GM12878 (cell line): Measurements from ENCODE around the gene MGAT5. TPM values are rescaled to one million over a fixed set of nuclear protein-coding genes. Genes with fewer than 3 reads are reported as not detected.

ENCODE experiments used
- CEBPB ChIP-seq, 2 experiments: fragments of 150-350 bp in 1 of 2; IDR thresholded peaks; 2 replicates each; pipeline ENCODE4 v1.6.1; 2012 to 2014; ENCODE audit warnings: low read depth in 2 of 2, low read length in 2 of 2, borderline replicate concordance in 1 of 2, inconsistent platforms in 1 of 2
- FOXM1 ChIP-seq: IDR thresholded peaks from 2 replicates; pipeline ENCODE4 v1.6.1; 2012; ENCODE audit warnings: low read depth, mild to moderate bottlenecking, inconsistent platforms, low read length, moderate library complexity
- IRF4 ChIP-seq: IDR thresholded peaks from 2 replicates; pipeline ENCODE4 v1.6.1; 2011; ENCODE audit warnings: low read depth, low read length
- JUNB ChIP-seq: IDR thresholded peaks from 2 replicates; pipeline ENCODE4 v1.6.1; 2016; ENCODE audit warnings: antibody characterized with exemption, mild to moderate bottlenecking
- LARP7 ChIP-seq: fragments of 450-650 bp; IDR thresholded peaks from 2 replicates; pipeline ENCODE4 v1.6.1; 2017; ENCODE audit warnings: mild to moderate bottlenecking
- MTA3 ChIP-seq: IDR thresholded peaks from 2 replicates; pipeline ENCODE4 v1.6.1; 2012; ENCODE audit warnings: low read length, inconsistent platforms, borderline replicate concordance
- MYC ChIP-seq: IDR thresholded peaks from 2 replicates; pipeline ENCODE4 v1.6.1; 2011; ENCODE audit warnings: mild to moderate bottlenecking, low read length, moderate library complexity, inconsistent platforms; ENCODE audit not compliant: insufficient read depth, insufficient replicate concordance, insufficient read length, severe bottlenecking
- RAD51 ChIP-seq: fragments of 450-650 bp; IDR thresholded peaks from 2 replicates; pipeline ENCODE4 v1.6.1; 2016; ENCODE audit warnings: moderate library complexity, mild to moderate bottlenecking, inconsistent platforms
- RUNX3 ChIP-seq: IDR thresholded peaks from 2 replicates; pipeline ENCODE4 v1.6.1; 2012; ENCODE audit warnings: low read length, inconsistent platforms
- SIN3A ChIP-seq: IDR thresholded peaks from 2 replicates; pipeline ENCODE4 v1.6.1; 2012; ENCODE audit warnings: low read depth, low read length, improper control_type of control experiment
- TARDBP ChIP-seq: IDR thresholded peaks from 2 replicates; pipeline ENCODE4 v1.6.1; 2016; ENCODE audit warnings: borderline replicate concordance
- YY1 ChIP-seq: IDR thresholded peaks from 2 replicates; pipeline ENCODE4 v1.6.1; 2011; ENCODE audit warnings: low read depth, mild to moderate bottlenecking, low read length
- ZBED1 ChIP-seq: IDR thresholded peaks from 2 replicates; pipeline ENCODE4 v1.6.1; 2016; ENCODE audit warnings: borderline replicate concordance
- ZNF217 ChIP-seq: fragments of 450-650 bp; IDR thresholded peaks from 2 replicates; pipeline ENCODE4 v1.6.1; 2017; ENCODE audit warnings: antibody characterized with exemption, mild to moderate bottlenecking
- ZSCAN29 ChIP-seq: fragments of 450-650 bp; IDR thresholded peaks from 2 replicates; pipeline ENCODE4 v1.6.1; 2017; ENCODE audit warnings: mild to moderate bottlenecking, moderate library complexity
- polyA plus RNA-seq, 11 experiments: library from polyadenylated mRNA; depleted of rRNA in 4 of 11; unstranded in 6 of 11; stranded (reverse) in 5 of 11; fragments of >200 nt; fragmentation: Nextera tagmentation in 4 of 11; fragmentation: Illumina TruSeq in 1 of 11; extraction: Ambion mirVana in 4 of 11; extraction: Trizol in 1 of 11; gene quantifications; 1 replicate in 1 of 11; 2 replicates in 10 of 11; pipeline versions ENCODE4 v1.2.1 to v1.2.3, GENCODE V29; 2011 to 2016; ENCODE audit warnings: inconsistent platforms in 2 of 11, missing spikeins in 2 of 11, low read depth in 1 of 11
- total RNA-seq, 4 experiments: library from RNA; depleted of rRNA in 3 of 4; stranded (reverse); fragments of >200 nt in 3 of 4; fragmentation: Illumina TruSeq in 1 of 4; extraction: Trizol in 1 of 4; gene quantifications; 2 replicates each; pipeline versions ENCODE4 v1.2.1 to v1.2.3, GENCODE V29; 2013 to 2021
- TF ChIP-seq, protein P1 (sequence below): fragments of 450-650 bp; formaldehyde crosslinking; IDR thresholded peaks from 2 replicates; pipeline ENCODE4 v1.5.0; 2022; ENCODE audit warnings: mild to moderate bottlenecking, missing genetic modification characterization
- TF ChIP-seq, protein P2 (sequence below): IDR thresholded peaks from 2 replicates; pipeline ENCODE4 v1.6.1; 2011; ENCODE audit warnings: mild to moderate bottlenecking, low read depth, low read length, moderate library complexity; ENCODE audit not compliant: insufficient replicate concordance
- TF ChIP-seq, protein P3 (sequence below): IDR thresholded peaks from 2 replicates; pipeline ENCODE4 v1.6.1; 2012; ENCODE audit warnings: low read depth, low read length, improper control_type of control experiment
- TF ChIP-seq, protein P4 (sequence below): IDR thresholded peaks from 2 replicates; pipeline ENCODE4 v1.6.1; 2012; ENCODE audit warnings: mild to moderate bottlenecking, low read depth, low read length

MGAT5 gene
- total and polyA plus RNA-seq, 10 of the 15 experiments (the other 5 are each of a cell fraction or from before 2014, with no cell fraction given) = 4.9 to 104 (median 36.2) TPM

DNA sequence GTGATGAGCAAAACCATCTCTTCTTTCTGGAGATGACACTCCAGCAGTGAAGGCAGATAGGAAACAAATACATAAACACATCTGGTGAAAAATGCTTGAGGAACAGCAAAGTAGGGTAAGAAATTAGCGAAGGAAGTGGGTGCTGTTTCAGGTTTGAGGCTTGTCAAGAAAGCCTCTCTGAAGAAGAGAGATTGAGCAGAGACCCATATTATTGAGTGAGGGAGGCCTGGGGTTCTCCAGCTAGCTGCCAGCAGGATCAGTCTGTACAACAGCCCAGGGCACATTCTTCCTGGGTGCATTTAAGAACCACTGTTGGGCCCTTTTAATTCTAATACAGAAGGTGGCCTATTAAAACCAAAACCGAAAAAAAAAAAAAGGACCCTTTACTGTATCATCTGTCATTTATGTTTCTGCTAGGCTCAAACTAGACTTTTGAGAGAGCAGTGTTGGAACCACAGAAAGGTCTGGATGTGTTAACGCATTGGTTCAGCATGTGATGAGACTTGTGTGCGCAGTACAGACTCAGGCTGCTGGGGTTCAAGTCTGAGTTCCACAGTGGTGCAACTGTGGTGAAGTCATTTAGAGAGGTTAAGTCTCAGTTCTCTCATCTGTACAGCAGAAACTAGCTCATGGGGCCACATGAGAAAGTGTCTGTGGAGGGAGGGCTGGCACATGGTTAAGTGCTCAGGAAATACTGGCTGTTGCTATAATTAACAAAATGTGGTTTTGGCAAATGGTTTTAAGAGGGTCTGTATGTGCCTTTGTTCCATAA is 28.9 kb downstream of the MGAT5 start (continued):
- TF ChIP-seq, protein P1, sequence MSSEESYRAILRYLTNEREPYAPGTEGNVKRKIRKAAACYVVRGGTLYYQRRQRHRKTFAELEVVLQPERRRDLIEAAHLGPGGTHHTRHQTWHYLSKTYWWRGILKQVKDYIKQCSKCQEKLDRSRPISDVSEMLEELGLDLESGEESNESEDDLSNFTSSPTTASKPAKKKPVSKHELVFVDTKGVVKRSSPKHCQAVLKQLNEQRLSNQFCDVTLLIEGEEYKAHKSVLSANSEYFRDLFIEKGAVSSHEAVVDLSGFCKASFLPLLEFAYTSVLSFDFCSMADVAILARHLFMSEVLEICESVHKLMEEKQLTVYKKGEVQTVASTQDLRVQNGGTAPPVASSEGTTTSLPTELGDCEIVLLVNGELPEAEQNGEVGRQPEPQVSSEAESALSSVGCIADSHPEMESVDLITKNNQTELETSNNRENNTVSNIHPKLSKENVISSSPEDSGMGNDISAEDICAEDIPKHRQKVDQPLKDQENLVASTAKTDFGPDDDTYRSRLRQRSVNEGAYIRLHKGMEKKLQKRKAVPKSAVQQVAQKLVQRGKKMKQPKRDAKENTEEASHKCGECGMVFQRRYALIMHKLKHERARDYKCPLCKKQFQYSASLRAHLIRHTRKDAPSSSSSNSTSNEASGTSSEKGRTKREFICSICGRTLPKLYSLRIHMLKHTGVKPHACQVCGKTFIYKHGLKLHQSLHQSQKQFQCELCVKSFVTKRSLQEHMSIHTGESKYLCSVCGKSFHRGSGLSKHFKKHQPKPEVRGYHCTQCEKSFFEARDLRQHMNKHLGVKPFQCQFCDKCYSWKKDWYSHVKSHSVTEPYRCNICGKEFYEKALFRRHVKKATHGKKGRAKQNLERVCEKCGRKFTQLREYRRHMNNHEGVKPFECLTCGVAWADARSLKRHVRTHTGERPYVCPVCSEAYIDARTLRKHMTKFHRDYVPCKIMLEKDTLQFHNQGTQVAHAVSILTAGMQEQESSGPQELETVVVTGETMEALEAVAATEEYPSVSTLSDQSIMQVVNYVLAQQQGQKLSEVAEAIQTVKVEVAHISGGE (CRISPR knock-in tag) = no peak
- TF ChIP-seq, protein P2, sequence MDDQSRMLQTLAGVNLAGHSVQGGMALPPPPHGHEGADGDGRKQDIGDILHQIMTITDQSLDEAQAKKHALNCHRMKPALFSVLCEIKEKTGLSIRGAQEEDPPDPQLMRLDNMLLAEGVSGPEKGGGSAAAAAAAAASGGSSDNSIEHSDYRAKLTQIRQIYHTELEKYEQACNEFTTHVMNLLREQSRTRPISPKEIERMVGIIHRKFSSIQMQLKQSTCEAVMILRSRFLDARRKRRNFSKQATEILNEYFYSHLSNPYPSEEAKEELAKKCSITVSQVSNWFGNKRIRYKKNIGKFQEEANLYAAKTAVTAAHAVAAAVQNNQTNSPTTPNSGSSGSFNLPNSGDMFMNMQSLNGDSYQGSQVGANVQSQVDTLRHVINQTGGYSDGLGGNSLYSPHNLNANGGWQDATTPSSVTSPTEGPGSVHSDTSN = peak; percentile 20
- TF ChIP-seq FOXM1 (peak; percentile 91), RAD51 (peak; percentile 77), YY1 (0 out of 2 replicates have a peak, but pooled peaks have one; percentile 41), CEBPB (IDR thresholded peaks at IDR 0.05; ENCODE audit: borderline replicate concordance in 1 of 2, low read depth in 2 of 2, low read length in 2 of 2) (0 out of 4 replicates have a peak, but pooled peaks of 1 of the 2 experiments have one; percentile 43), SIN3A (no peak), IRF4 (peak; percentile 95), MYC (no peak), ZBED1 (peak; percentile 92), RUNX3 (peak; percentile 91), ZNF217 (peak; percentile 96), TARDBP (0 out of 2 replicates have a peak, but pooled peaks have one; percentile 50), ZSCAN29 (0 out of 2 replicates have a peak, but pooled peaks have one; percentile 26), JUNB (peak; percentile 88), LARP7 (no peak), MTA3 (peak; percentile 81)
- TF ChIP-seq, protein P3, sequence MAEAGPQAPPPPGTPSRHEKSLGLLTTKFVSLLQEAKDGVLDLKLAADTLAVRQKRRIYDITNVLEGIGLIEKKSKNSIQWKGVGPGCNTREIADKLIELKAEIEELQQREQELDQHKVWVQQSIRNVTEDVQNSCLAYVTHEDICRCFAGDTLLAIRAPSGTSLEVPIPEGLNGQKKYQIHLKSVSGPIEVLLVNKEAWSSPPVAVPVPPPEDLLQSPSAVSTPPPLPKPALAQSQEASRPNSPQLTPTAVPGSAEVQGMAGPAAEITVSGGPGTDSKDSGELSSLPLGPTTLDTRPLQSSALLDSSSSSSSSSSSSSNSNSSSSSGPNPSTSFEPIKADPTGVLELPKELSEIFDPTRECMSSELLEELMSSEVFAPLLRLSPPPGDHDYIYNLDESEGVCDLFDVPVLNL = no peak
- TF ChIP-seq, protein P4, sequence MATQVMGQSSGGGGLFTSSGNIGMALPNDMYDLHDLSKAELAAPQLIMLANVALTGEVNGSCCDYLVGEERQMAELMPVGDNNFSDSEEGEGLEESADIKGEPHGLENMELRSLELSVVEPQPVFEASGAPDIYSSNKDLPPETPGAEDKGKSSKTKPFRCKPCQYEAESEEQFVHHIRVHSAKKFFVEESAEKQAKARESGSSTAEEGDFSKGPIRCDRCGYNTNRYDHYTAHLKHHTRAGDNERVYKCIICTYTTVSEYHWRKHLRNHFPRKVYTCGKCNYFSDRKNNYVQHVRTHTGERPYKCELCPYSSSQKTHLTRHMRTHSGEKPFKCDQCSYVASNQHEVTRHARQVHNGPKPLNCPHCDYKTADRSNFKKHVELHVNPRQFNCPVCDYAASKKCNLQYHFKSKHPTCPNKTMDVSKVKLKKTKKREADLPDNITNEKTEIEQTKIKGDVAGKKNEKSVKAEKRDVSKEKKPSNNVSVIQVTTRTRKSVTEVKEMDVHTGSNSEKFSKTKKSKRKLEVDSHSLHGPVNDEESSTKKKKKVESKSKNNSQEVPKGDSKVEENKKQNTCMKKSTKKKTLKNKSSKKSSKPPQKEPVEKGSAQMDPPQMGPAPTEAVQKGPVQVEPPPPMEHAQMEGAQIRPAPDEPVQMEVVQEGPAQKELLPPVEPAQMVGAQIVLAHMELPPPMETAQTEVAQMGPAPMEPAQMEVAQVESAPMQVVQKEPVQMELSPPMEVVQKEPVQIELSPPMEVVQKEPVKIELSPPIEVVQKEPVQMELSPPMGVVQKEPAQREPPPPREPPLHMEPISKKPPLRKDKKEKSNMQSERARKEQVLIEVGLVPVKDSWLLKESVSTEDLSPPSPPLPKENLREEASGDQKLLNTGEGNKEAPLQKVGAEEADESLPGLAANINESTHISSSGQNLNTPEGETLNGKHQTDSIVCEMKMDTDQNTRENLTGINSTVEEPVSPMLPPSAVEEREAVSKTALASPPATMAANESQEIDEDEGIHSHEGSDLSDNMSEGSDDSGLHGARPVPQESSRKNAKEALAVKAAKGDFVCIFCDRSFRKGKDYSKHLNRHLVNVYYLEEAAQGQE = no peak
